ENCODE data around the gene NPIPA5.
"Not testable (repeated sequence)": the region's sequence is repeated elsewhere in the genome, so short reads cannot be mapped to it uniquely, and the experiment has no call there.

NPIPA5 gene

DNA sequence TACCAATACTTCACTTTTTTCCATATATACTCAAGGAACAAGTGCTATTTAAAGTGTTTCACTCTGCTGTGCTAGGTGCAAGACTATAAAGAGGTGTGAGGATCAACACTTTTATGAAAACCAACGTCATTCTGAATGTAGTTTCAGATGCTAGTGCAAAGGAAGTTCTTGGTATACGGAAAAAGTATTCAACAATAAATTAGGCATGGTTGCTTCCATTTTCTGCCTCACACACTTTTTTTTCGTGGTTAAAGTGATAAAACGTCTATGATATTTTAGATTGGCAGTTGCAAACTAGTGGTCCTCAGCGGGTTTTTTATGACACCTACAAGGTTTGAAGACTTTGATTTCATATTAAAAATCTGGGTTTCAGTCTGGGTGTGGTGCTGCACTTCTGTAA is 11.8 kb upstream of the NPIPA5 start:
- not testable (repeated sequence) for FAIRE-seq

DNA sequence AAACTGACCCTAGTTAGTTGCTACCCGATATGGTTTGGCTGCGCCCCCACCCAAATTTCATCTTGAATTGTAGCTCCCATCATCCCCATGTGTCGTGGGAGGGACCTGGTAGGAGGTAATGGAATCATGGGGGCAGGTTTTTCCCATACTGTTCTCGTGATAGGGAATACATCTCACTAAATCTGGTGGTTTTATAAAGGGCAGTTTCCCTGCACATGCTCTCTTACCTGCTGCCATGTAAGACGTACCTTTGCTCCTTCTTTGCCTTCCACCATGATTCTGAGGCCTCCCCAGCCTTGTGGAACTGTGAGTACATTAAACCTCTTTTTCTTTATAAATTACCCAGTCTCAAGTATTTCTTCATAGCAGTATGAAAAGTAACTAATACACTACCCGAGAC is 10.0 kb upstream of the NPIPA5 start:
- FAIRE-seq, result not testable (repeated sequence)

DNA sequence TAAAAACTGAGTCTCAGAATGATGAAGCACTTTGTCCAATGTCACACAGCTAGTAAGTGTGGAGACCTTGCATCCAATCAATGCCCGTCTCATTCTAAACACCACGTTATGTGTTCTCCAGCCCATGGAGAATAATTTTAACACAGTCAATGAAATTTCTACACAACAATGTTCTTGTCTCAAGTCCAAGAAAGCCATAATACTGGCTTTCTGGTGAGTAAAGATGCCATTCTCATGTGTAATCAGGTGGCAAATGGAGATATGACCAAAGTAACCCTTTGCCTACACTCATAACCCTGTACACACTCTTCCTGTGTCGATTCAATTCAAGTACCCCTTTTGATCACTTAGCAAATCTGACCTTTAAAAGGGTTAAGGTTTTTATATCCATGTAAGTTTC is 4.7 kb upstream of the NPIPA5 start:
- FAIRE-seq, result not testable (repeated sequence)

DNA sequence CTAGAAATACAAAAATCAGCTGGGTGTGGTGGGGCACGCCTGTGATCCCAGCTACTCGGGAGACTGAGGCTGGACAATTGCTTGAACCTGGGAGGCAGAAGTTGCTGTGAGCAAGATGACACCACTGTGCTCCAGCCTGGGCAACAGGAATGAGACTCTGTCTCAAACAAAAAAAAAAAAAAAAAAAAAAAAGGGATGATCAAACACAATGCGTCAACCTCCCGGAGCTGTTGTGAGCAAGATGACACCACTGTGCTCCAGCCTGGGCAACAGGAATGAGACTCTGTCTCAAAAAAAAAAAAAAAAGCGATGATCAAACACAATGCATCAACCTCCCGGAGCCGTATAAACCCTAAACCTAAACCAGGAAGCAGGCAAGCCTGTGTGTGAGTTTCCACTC is 20.6 kb downstream of the NPIPA5 start:
- FAIRE-seq, result not testable (repeated sequence)

DNA sequence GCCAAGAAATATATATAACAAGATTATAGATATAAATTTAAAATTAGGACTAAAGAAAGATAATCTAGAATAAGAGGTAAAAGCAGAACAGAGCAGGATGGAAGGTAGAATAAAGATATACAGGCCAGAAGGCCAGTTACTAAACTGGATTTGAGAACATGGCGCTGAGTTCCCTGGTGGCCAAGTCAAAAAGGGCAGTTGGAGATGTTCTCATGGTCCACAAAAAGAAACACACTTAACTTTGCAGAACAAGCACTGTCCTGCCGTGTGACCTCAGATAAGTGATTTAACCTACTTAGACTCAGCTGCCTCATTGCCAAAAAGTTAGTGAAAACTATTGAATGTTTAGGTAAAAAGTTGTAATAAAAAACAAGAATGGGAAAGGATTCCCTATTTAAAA is 23.2 kb downstream of the NPIPA5 start:
- FAIRE-seq, result not testable (repeated sequence)

DNA sequence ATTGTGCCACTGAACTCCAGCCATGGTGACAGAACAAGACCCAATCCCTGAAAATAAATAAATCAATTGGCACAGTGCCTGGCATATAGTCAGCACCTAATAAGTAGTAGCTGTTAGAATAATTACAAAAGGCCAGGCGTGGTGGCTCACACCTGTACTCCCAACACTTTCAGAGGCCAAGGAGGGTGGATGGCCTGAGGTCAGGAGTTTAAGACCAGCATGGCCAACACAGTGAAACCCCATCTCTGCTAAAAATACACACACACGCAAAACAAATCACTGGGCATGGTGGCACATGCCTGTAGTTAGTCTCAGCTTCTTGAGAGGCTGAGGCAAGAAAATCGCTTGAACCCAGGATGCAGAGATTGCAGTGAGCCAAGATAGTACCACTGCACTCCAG is 25.2 kb downstream of the NPIPA5 start:
- FAIRE-seq, result not testable (repeated sequence)

DNA sequence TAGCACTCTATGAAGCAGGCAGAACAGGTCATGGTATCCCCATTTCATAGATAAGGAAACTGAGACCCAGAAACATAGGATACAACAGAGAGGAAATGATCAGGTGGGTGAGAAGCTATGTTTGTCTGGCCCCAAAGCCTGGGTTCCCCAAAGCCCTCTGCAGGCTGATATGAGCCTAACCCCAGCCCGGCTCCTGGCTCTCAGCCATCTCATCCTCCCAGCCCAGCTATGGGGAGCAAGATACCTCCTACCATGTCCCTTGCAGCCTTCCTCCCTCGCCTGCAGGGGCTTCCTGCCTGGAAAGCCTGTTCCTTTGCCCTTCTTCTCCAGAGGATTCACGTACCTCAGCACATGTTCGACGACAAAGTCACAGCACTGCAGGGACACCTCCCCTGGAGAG is 26.3 kb downstream of the NPIPA5 start:
- FAIRE-seq, result not testable (repeated sequence)

DNA sequence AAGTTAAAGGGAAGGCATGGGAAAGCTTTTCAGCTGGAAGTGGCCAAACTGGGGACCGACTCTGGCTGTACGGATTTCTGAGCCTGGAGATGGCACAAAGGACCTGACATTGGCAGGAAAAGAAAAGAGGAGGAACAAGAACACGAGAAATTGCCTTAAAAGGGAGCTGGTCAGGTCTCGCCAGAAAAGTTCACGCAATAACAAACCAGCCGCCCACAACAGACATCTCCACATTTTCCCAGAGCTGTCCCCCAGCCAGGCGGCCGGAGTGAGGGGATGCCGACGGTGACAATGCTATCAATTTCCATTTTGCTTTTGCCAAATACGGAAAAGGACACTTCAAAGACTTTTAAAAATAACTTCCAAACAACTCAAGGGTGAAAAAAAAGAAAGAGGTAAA is 26.8 kb downstream of the NPIPA5 start:
- not testable (repeated sequence) for FAIRE-seq

DNA sequence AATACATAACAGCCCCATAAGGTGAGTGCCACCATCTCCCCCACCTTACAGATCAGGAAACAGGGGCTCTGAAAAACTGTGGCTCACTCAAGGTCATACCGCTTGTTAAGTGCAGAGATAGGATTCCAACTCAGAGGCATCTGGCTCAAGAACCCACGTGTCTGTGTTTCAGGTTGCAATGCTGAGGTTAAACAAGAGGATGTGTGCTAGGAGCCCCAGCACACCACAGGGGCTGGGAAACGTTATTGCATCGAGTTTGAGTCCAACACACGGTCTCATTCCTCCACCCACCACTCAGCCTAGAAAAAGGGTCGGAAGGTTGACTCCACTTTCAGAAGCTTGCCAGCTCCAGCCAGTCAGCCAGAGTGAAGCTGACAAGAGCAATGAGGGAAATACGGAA is 29.4 kb downstream of the NPIPA5 start:
- FAIRE-seq, result not testable (repeated sequence)

DNA sequence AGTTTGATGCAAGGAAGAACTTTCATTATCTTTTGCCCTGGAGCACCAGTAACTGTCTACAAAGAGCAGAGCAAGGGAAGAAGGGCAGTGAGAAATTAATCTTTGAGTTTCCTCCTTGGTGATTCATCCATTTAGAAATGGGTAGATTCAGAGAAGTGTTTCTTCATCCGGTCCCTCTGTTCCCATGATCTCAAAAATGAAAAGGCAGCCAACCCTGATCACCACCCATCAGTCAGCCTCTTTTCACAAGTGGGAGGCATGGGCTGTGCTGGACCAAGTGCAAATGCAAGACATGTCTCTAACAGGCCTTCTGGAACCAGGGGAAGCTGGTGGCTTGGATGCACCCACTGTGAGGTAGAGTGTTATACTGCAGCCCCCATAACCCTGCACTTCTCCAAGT is 35.8 kb downstream of the NPIPA5 start:
- not testable (repeated sequence) for FAIRE-seq

DNA sequence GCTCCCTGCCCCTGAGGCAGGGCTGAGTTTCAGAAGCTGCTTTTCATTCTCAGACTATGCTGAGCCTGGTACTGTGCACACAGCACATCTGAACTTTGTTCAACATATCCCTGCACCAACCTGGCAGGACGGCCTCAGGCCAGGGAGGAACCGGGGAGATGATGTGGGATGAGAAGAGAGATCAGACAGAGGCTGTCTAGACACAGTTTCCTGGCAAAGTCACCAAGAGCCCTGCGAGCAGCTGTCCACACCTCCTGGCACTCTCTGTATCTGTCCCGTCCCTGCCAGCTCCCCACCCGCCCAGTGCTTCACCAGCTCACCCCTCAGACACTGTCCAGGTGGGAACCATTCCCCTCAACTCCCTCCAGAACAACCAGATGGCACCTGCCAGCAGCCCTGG is 39.1 kb downstream of the NPIPA5 start:
- not testable (repeated sequence) for FAIRE-seq

DNA sequence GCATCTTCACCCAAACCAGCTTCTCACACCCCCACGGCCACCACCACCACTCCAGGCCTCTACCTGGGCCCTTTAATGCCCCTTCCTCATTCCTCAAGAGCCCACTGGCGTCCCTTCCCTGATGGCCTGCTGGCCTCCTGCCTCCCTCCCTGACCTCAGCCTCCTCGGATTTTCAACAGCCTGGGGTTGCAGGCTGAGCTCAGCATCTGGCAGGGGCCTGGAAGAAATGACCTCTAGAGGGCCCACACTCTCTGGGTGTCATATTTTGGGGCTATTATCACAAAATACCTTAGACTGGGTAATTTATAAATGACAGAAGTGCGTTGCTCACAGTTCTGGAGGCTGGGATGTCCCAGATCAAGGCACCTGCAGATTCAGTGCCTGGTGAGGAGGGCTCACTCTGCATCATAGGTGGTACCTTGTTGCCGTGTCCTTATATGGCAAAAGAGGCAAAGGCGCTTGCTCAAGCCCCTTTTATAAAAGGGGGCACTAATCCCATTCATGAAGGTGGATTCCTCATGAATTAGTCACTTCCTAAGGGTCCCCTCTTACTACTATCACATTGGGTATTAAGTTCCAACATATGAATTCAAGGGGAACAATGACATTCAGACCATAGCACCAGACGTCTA is 40.0 kb downstream of the NPIPA5 start:
- not testable (repeated sequence) for FAIRE-seq

DNA sequence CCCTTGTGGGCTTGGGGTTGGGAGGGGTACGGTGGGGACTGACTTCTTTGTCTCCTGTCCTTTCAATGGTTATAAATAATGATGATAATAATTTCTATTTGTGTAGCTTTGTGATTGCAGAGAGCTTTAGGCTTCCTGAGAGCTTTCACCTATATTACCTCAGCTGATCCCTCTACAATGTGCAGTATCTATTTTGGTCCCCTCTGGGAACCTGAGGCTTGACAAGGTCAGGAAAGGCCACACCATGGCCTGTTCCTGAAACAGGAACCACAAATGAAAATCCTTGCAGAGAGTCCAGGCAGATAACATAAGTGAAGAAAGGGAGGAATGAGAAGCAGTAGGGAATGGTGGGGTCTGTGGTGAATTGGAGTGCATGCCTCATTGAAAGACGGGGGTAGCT is 42.5 kb downstream of the NPIPA5 start:
- not testable (repeated sequence) for FAIRE-seq

DNA sequence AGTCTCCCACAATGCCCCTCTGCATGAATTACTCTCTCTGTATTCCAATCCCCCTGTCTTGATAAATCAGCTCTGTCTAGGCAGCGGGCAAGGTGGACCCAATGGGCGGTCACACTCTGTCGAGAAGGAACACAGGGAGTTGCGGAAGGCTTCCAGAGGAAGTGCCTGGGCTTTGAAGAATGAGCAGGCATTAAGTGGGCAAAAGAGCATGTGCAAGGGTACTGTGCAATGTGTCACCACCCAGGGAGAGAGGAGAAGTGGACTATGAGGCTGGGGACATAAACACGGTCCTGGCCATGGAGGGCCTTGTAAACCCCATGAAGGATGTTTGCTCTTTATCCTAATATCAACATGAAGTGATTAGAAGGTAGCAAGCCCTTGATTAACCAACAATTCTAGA is 44.1 kb downstream of the NPIPA5 start:
- FAIRE-seq, result not testable (repeated sequence)

DNA sequence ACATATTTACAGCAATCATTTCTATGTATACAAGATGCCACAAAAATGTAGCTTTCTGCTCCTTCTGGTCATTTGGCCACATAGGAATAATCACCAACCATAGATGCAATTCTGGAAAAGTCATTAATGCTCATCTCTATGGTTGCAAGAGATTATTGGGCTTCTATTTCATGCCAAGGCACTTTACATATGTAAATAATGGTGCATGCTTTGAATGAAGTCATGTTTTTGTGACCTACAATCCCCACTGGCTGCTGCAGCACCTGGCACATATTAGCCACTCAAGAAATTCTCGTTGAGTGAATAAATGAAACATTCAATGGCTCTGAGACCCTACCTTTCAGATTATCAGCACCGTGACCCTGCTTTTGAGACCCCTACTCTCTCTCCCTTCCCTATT is 47.1 kb downstream of the NPIPA5 start:
- not testable (repeated sequence) for FAIRE-seq

DNA sequence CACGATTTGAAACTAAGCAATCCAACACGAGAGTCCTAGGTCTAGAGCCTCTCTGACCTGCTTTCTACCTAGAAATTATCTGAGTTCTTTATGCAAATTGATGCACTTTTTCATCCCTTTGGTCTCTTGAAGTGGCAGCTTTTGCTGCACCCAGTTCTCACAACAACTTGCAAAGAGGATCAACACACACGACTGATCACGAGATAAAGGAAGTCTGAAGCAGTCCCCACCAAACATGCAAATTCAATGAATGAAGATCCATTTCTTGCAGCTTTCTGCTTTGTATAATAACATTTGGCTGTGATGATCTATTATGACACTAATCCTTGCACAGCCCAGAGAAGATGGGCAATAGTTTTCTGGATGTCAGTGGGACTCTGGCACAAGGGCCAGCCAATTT is 53.1 kb downstream of the NPIPA5 start:
- not testable (repeated sequence) for FAIRE-seq

DNA sequence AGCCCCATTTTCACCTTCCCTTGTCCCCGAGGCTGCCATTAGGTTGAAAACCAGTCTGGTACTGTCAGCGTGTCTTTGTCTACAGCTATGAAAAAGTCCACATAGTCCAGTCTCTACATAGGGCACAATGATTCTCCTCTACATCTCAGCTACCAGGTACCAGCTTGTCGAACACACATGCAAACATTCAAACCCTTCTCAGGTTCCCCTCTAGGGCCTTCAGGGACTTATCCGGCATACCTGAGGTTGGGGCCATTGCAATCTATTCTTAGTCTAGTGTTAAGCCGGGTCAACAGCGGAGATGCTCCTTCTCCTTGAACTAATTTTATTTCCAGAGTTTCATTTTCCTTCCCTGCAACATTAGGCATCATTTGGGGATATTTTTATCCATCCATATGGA is 54.7 kb downstream of the NPIPA5 start:
- FAIRE-seq, result not testable (repeated sequence)

DNA sequence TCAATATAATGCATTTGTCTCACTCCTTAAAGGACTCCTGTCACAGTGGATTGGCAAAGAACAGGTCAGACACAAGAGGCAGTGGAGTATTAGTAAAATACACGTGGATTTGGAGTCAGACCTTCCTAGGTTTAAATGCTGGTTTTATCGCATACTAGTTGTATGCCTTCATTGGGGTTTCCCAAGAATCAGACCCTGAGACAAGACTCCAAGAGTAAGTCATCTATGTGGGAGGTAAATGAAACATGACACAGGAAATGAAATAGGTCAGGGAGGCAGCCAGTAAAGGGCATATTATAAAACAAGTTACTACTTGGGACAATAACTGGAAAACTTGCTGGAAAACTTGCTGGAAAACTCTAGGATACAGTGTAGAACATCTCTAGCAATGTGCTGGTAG is 56.9 kb downstream of the NPIPA5 start:
- FAIRE-seq, result not testable (repeated sequence)

DNA sequence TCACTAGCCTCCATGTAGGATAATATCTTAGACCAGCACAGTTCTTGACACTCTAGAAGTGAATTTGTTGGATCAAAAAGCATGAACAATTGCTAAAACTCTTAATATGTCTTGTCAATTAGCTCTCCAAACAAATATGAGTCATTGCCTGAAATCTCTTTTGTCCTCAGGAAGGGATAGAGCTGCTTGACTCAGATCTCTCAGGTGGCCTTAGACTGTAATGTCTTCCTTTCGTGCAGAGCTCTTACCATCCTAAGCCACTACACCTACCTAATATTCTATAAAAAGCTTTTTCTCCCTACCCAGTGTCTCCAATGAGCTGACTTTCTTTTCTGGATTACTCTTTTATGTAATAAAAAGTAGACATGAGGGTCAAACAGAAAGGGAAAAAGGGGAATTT is 63.5 kb downstream of the NPIPA5 start:
- FAIRE-seq, result not testable (repeated sequence)

Data from islet of Langerhans (tissue), 1 donor.